Upper lobe of left lung (tissue), 6 donors: ENCODE results near the gene FAF1. TPM values are rescaled to one million over a fixed set of nuclear protein-coding genes. Genes with fewer than 3 reads are reported as not detected.

ENCODE experiments used
- ATAC-seq, 2 donors: fragments of 200-7000 bp; cut with Tn5 transposase; one replicate each; pipeline ENCODE4 v1.9.1; 2022; ENCODE audit warnings: mild to moderate bottlenecking in 2 of 2, moderate library complexity in 2 of 2; ENCODE audit not compliant: low FRiP score in 2 of 2
- DNase-seq, 2 donors: peaks; one replicate each; pipeline ENCODE4 v3.0.0-alpha.2; 2019 to 2020
- H3K27ac ChIP-seq, 4 donors: fragments of 200-600 bp; sonication (generic); one replicate each; pipeline ENCODE4 v1.5.1; 2016 to 2019
- H3K27me3 ChIP-seq, 4 donors: fragments of 200-600 bp; sonication (generic); one replicate each; pipeline ENCODE4 v1.5.1; 2017 to 2019
- H3K36me3 ChIP-seq, 4 donors: fragments of 200-600 bp; sonication (generic); one replicate each; pipeline ENCODE4 v1.5.1; 2016 to 2019
- H3K4me1 ChIP-seq, 4 donors: fragments of 200-600 bp; sonication (generic); one replicate each; pipeline ENCODE4 v1.5.1; 2018 to 2019
- H3K4me3 ChIP-seq, 4 donors: fragments of 200-600 bp; sonication (generic); one replicate each; pipeline ENCODE4 v1.5.1; 2017 to 2019; ENCODE audit warnings: mild to moderate bottlenecking in 2 of 4, moderate library complexity in 1 of 4
- H3K9me3 ChIP-seq, 4 donors: fragments of 200-600 bp; sonication (generic); one replicate each; pipeline ENCODE4 v1.5.1; 2018 to 2019
- CTCF ChIP-seq, 6 experiments: fragments of 450-650 bp in 4 of 6; fragments of 200-600 bp in 2 of 6; sonication (generic) in 2 of 6; IDR thresholded peaks; one replicate each; pipeline ENCODE4 v1.5.1; 2016 to 2019; ENCODE audit warnings: antibody characterized with exemption in 6 of 6
- EP300 ChIP-seq, 4 donors: sonication (generic); formaldehyde crosslinking; IDR thresholded peaks; one replicate each; pipeline ENCODE4 v1.5.1; 2017; ENCODE audit warnings: antibody characterized with exemption in 4 of 4, control low read depth in 2 of 4
- POLR2A ChIP-seq, 4 donors: fragments of 450-650 bp; IDR thresholded peaks; one replicate each; pipeline ENCODE4 v1.5.1; 2016 to 2017; ENCODE audit warnings: antibody characterized with exemption in 4 of 4, mild to moderate bottlenecking in 2 of 4
- POLR2AphosphoS5 ChIP-seq, 2 donors: sonication (generic); formaldehyde crosslinking; IDR thresholded peaks; one replicate each; pipeline ENCODE4 v1.5.1; 2017; ENCODE audit warnings: antibody characterized with exemption in 2 of 2
- WGBS, 2 donors: methylation state at CpG; one replicate each; pipeline ENCODE4 v1.1.5; 2017 to 2018; 5-methylcytosine and 5-hydroxymethylcytosine counted together
- total RNA-seq, 6 donors: library from RNA; depleted of rRNA in 4 of 6; stranded (reverse); fragments of >200 nt in 4 of 6; gene quantifications; one replicate each; pipeline versions ENCODE4 v1.1.0 to v1.2.1, GENCODE V29; 2016 to 2021
- donor health status: DM: no; HTN: no; CAD: no; lungs with moderate emphysema.
- donor health status: DM: no; HTN: yes; CAD: no; lungs with severe emphysema.

The FAF1 gene
- total RNA-seq, 6 donors from 2014 or later = 30.2 to 52.3 (median 35.0) TPM

GRCh38 chr1:50418600-50419109 lies 541.4 kb downstream of the FAF1 start:
- WGBS, 2 donors = 1% methylated on average over 17 of the region's 64 CpGs; no CpG with 5 or more reads in 1 of the 2 donors
- Histone ChIP-seq H3K27ac (no peak overlapping the region), H3K9me3 (no peaks in the 10 kb centered on the region), H3K4me3 (peak overlapping the region in 3 of 4 donors; percentile 26 to 36 (median 33)), H3K27me3 (peaks cover 0 to 91% (median 53%) of the 10 kb centered on the region in 4 donors), H3K4me1 (peaks cover 39 to 67% (median 45%) of the 10 kb centered on the region in 4 donors), H3K36me3 (no peaks in the 10 kb centered on the region)
- DNase-seq (peak in 1 of 2 donors; percentile 82), ATAC-seq (no peak)
- TF ChIP-seq CTCF (IDR thresholded peaks at IDR 0.05) (no peak), POLR2A (IDR thresholded peaks at IDR 0.05) (no peak), POLR2AphosphoS5 (IDR thresholded peaks at IDR 0.05) (no peak), EP300 (IDR thresholded peaks at IDR 0.05) (no peak)

DNA sequence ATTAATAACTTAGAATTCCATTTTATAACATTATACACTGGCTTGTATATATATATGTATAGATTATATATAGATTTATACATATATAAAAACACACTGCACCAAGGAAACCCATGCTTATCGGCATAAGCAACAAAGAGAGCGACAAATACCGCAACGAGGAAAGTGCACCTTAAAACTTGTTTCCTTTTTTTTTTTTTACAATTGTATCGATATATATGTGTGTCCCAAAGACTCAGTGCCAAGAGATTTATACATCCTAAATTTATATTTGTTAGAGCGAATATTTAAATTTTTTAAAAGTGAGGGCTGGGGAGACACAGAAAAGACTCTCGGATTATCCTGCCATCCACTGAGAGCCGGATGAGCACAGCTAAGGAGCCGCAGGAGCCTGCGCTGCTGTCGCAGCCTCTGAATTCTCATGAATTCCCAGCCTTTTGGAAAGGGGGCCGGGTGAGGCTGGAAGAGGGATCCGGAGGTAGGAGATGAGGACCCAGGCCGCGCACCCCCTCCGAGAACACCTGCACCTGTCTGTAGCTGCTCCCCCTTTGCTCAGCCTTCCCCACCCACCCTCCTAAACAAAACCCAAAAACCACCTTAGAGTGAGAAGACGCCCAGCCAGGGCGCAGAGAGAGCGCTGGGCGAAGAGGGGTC lies 542.0 kb downstream of the FAF1 start:
- TF ChIP-seq EP300 (IDR thresholded peaks at IDR 0.05) (no peak), POLR2AphosphoS5 (IDR thresholded peaks at IDR 0.05) (no peak), POLR2A (IDR thresholded peaks at IDR 0.05) (no peak), CTCF (IDR thresholded peaks at IDR 0.05) (no peak)
- 18 to 23% methylated on average over 10 to 18 of the region's 20 CpGs for WGBS, 2 donors
- H3K4me3 ChIP-seq = peak overlapping the region in 3 of 4 donors; percentile 26 to 36 (median 33)
- H3K27ac ChIP-seq = no peak overlapping the region
- H3K4me1 ChIP-seq = peaks cover 33 to 61% (median 39%) of the 10 kb centered on the region in 4 donors
- H3K27me3 ChIP-seq = peaks cover 0 to 86% (median 48%) of the 10 kb centered on the region in 4 donors
- DNase-seq = no peak
- H3K9me3 ChIP-seq = peaks cover 0 to 5% (median 0%) of the 10 kb centered on the region in 4 donors
- no peak for ATAC-seq
- H3K36me3 ChIP-seq = no peaks in the 10 kb centered on the region

DNA sequence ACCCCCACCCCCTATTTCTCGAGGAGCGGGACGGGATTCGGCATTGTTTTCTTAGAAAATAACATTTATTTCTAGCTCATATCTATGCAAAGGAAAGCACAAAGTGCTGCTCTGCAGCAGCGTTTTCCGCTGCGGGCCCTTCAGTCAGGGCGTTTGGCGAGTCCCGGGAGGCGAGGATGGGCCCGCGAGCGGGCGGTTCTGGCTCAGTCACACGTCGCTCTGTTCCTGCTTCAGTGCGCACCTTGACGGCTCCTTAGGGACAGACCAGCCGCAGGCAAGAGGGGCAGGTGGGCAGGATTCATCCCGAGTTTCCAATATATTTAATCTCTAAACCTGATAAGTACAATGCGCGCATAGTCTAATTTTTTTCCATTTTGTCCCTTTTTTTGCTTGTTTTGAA lies 542.6 kb downstream of the FAF1 start:
- peaks cover 0 to 80% (median 45%) of the 10 kb centered on the region in 4 donors for H3K27me3 ChIP-seq
- ATAC-seq (no peak), DNase-seq (no peak)
- 10 to 15% methylated on average over 22 to 23 of the region's 23 CpGs for WGBS, 2 donors
- H3K9me3 ChIP-seq = peaks cover 0 to 10% (median 0%) of the 10 kb centered on the region in 4 donors
- H3K36me3 ChIP-seq = no peaks in the 10 kb centered on the region
- no peak overlapping the region for H3K4me3 ChIP-seq
- no peak overlapping the region for H3K27ac ChIP-seq
- peaks cover 27 to 55% (median 34%) of the 10 kb centered on the region in 4 donors for H3K4me1 ChIP-seq
- TF ChIP-seq POLR2A (IDR thresholded peaks at IDR 0.05) (no peak), EP300 (IDR thresholded peaks at IDR 0.05) (no peak), POLR2AphosphoS5 (IDR thresholded peaks at IDR 0.05) (no peak), CTCF (IDR thresholded peaks at IDR 0.05) (no peak)

DNA sequence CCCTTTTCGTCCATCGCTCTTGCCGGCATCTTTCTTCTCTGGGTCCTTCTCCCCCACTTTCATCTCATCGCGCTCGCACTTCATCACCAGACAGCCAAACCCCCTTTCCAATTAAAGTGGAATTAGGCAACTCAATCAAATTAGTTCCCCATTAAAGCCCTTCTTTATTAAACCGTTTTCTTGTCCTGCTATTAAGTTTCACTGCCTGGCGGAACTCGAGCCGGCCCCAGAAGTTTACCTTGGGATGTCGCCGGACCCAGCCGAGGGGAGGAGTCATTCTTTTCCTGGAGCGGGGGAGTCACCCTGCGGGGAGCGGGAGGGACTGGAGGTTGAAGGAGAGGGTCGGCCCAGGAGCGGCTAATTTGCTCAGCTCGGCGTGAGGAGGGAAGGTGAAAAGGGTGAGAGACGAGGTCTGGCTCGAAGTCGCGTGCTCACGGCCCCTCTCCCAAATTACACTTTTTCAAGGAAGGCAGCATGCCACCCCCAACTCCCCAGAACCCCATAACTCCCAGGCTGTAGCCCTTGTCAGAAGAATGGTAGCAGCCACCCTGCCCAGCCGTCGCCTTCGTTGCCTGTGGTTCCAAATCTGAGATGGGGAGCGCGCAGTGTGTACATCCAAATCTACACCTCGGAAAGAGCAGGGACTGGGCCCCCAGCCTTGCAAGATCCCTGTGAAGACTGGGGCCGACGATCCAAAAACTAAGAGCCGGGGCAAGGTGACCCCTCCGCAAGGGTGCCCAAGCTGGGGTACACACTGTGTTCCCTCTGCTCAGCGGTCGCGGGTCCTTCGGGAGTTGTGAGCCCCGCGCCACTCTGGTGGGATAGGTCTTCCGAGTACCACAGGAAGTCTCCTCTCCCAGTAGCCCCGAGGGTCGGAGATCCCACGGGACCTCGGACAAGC lies 543.3 kb downstream of the FAF1 start:
- no peak overlapping the region for H3K4me3 ChIP-seq
- H3K4me1 ChIP-seq = peaks cover 27 to 51% (median 30%) of the 10 kb centered on the region in 4 donors
- ATAC-seq = no peak
- H3K27me3 ChIP-seq = peaks cover 0 to 73% (median 42%) of the 10 kb centered on the region in 4 donors
- no peak overlapping the region for H3K27ac ChIP-seq
- DNase-seq = no peak
- H3K36me3 ChIP-seq = no peaks in the 10 kb centered on the region
- peaks cover 0 to 10% (median 0%) of the 10 kb centered on the region in 4 donors for H3K9me3 ChIP-seq
- TF ChIP-seq POLR2A (IDR thresholded peaks at IDR 0.05) = no peak
- no peak for TF ChIP-seq CTCF (IDR thresholded peaks at IDR 0.05)
- no peak for TF ChIP-seq EP300 (IDR thresholded peaks at IDR 0.05)
- TF ChIP-seq POLR2AphosphoS5 (IDR thresholded peaks at IDR 0.05) = no peak
- WGBS, 2 donors = 5 to 10% methylated on average over 38 to 44 of the region's 46 CpGs
